Thyroid gland (tissue), 4 donors: Measurements from ENCODE around the gene ZNF577. TPM values are rescaled to one million over a fixed set of nuclear protein-coding genes. Genes with fewer than 3 reads are reported as not detected.

Experiments used
- DNase-seq, 2 donors: peaks; one replicate each; pipeline ENCODE4 v3.0.0-alpha.2; 2019
- H3K27ac ChIP-seq, 3 donors: fragments of 200-600 bp; sonication (generic); 1 replicate in 2 of 3; 2 replicates in 1 of 3; pipeline ENCODE4 v1.5.1; 2016 to 2019; ENCODE audit warnings: mild to moderate bottlenecking in 1 of 3, moderate library complexity in 1 of 3
- H3K27me3 ChIP-seq: fragments of 200-600 bp; sonication (generic); one replicate; pipeline ENCODE4 v1.5.1; 2019
- H3K36me3 ChIP-seq, 2 donors: fragments of 200-600 bp; sonication (generic); one replicate each; pipeline ENCODE4 v1.5.1; 2016 to 2019
- H3K4me1 ChIP-seq, 2 donors: fragments of 200-600 bp; sonication (generic); one replicate each; pipeline ENCODE4 v1.5.1; 2017 to 2019
- H3K4me3 ChIP-seq, 3 donors: fragments of 200-600 bp; sonication (generic); replicated peaks in 1 of 3; 1 replicate in 2 of 3; 2 replicates in 1 of 3; pipeline ENCODE4 v1.5.1; 2016; ENCODE audit warnings: mild to moderate bottlenecking in 1 of 3
- H3K9me3 ChIP-seq: fragments of 200-600 bp; sonication (generic); one replicate; pipeline ENCODE4 v1.5.1; 2017
- POLR2A ChIP-seq, 2 donors: fragments of 450-650 bp; IDR thresholded peaks; one replicate each; pipeline ENCODE4 v1.6.1; 2017; ENCODE audit warnings: antibody characterized with exemption in 2 of 2, mild to moderate bottlenecking in 2 of 2, moderate library complexity in 1 of 2
- WGBS, 2 donors: methylation state at CpG; one replicate each; pipeline ENCODE4 v1.1.5; 2017; 5-methylcytosine and 5-hydroxymethylcytosine counted together
- intact Hi-C: fragments of 100-400 bp; cut with DNase I; formaldehyde crosslinking; loops from one replicate; pipeline ENCODE4 v1.15.1; 2023
- total RNA-seq, 4 donors: library from RNA; depleted of rRNA; stranded (reverse); fragments of >200 nt; gene quantifications; one replicate each; pipeline ENCODE4 v1.2.3, GENCODE V29; 2016
- TF ChIP-seq, protein P1 (sequence below), 6 experiments: fragments of 200-600 bp in 3 of 6; fragments of 450-650 bp in 3 of 6; sonication (generic) in 3 of 6; IDR thresholded peaks; one replicate each; pipeline ENCODE4 v1.5.1; 2016 to 2019; ENCODE audit warnings: antibody characterized with exemption in 6 of 6, mild to moderate bottlenecking in 2 of 6, inconsistent platforms in 1 of 6, moderate library complexity in 1 of 6

The ZNF577 gene
- total RNA-seq, 4 donors from 2014 or later = 20.8 to 34.9 (median 22.2) TPM

DNA sequence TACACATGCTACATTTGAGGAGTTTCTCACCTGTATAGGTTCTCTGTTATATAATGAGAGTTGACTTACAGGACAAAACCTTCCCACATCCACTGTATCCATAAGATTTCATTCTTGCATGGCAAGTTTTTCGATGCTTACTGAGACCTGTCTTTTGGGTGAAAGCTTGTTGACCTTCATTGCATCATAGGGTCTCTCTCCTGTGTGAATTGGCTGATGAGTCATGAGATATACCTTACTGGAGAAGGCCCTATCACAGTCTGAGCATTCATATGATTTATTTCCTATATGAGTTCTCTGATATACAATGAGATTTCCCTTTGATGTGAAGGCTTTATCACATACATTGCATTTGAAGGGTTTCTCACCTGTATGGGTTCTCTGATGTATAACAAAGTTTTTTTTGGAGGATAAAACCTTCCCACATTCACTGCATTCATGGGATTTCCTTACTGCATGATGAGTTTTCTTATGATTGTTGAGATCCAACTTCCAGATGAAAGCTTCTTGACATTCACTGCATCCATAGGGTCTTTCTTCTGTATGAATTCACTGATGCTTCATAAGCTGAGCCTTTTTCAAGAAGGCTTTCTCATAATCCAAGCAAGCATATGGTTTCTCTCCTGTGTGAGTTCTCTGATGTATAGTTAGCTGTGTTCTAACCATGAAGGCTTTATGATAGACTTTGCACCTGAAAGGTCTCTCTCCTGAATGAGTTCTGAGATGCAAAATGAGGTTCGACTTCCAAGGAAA, 25.7 kb downstream of the ZNF577 start:
- no peak overlapping the region for H3K4me3 ChIP-seq
- H3K36me3 ChIP-seq = peaks cover 0 to 4% of the 10 kb centered on the region in 2 donors
- intact Hi-C loops = loop anchor here (10.0 kb wide), 1 partner anchor 613 kb away; no protein-coding TSS in a partner anchor
- no peaks in the 10 kb centered on the region for H3K4me1 ChIP-seq
- TF ChIP-seq POLR2A (IDR thresholded peaks at IDR 0.05) = no peak
- TF ChIP-seq, protein P1, sequence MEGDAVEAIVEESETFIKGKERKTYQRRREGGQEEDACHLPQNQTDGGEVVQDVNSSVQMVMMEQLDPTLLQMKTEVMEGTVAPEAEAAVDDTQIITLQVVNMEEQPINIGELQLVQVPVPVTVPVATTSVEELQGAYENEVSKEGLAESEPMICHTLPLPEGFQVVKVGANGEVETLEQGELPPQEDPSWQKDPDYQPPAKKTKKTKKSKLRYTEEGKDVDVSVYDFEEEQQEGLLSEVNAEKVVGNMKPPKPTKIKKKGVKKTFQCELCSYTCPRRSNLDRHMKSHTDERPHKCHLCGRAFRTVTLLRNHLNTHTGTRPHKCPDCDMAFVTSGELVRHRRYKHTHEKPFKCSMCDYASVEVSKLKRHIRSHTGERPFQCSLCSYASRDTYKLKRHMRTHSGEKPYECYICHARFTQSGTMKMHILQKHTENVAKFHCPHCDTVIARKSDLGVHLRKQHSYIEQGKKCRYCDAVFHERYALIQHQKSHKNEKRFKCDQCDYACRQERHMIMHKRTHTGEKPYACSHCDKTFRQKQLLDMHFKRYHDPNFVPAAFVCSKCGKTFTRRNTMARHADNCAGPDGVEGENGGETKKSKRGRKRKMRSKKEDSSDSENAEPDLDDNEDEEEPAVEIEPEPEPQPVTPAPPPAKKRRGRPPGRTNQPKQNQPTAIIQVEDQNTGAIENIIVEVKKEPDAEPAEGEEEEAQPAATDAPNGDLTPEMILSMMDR (IDR thresholded peaks at IDR 0.05) = no peak
- H3K9me3 ChIP-seq = peaks cover 12% of the 10 kb centered on the region
- H3K27ac ChIP-seq = no peak overlapping the region
- 93 to 100% methylated on average over 2 of the region's 2 CpGs for WGBS, 2 donors
- H3K27me3 ChIP-seq = no peaks in the 10 kb centered on the region
- no peak for DNase-seq

DNA sequence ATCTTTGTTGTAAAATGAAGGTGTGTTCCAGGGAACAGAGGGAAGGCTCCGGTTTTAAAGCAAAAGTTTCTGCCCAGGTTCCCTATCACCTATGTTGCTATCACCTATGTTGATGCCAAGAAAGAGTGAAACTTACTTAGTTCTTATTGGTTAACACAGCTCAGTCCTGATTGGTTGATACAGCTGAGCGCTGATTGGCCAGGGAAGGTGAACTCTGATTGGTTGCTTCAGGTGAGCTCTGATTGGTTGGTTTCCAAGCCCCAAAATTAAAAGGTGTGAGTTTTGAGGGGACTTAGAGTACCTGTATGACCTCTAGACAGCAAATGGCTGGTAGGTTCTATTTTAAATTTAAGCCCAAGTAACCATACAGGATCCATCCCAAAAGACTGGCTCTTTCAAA, 50.6 kb downstream of the ZNF577 start:
- TF ChIP-seq, protein P1 (IDR thresholded peaks at IDR 0.05) = no peak
- TF ChIP-seq POLR2A (IDR thresholded peaks at IDR 0.05) = no peak
- H3K27me3 ChIP-seq = no peaks in the 10 kb centered on the region
- DNase-seq = no peak
- WGBS, 2 donors = 90 to 98% methylated on average over 2 of the region's 2 CpGs
- no peak overlapping the region for H3K4me3 ChIP-seq
- H3K36me3 ChIP-seq = no peaks in the 10 kb centered on the region
- intact Hi-C loops = no loop called here
- no peaks in the 10 kb centered on the region for H3K9me3 ChIP-seq
- no peak overlapping the region for H3K27ac ChIP-seq
- H3K4me1 ChIP-seq = no peaks in the 10 kb centered on the region

DNA sequence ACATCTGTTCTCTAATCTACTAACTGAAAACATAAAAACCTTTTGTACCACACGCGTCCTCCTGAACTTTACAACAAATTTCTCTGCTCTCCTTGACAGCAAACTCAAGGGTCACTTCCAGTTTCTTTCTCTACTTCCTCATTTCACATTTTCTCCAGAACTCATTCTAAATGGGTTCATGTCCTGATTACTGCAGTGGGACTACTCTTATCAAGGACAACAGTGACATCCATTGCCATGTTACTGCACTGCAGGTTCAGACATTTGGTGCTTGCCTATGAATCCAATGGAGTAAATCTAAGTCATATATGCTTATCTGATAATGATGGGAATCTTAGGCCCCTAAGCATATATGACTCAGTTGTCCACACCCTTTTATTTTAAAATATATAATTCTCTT, 57.5 kb downstream of the ZNF577 start:
- H3K27ac ChIP-seq = no peak overlapping the region
- DNase-seq = no peak
- H3K4me3 ChIP-seq = no peak overlapping the region
- no peaks in the 10 kb centered on the region for H3K4me1 ChIP-seq
- no peaks in the 10 kb centered on the region for H3K27me3 ChIP-seq
- intact Hi-C loops = no loop called here
- H3K9me3 ChIP-seq = no peaks in the 10 kb centered on the region
- 79 to 83% methylated on average over 2 of the region's 2 CpGs for WGBS, 2 donors
- TF ChIP-seq, protein P1 (IDR thresholded peaks at IDR 0.05) = no peak
- TF ChIP-seq POLR2A (IDR thresholded peaks at IDR 0.05) = no peak
- no peaks in the 10 kb centered on the region for H3K36me3 ChIP-seq

DNA sequence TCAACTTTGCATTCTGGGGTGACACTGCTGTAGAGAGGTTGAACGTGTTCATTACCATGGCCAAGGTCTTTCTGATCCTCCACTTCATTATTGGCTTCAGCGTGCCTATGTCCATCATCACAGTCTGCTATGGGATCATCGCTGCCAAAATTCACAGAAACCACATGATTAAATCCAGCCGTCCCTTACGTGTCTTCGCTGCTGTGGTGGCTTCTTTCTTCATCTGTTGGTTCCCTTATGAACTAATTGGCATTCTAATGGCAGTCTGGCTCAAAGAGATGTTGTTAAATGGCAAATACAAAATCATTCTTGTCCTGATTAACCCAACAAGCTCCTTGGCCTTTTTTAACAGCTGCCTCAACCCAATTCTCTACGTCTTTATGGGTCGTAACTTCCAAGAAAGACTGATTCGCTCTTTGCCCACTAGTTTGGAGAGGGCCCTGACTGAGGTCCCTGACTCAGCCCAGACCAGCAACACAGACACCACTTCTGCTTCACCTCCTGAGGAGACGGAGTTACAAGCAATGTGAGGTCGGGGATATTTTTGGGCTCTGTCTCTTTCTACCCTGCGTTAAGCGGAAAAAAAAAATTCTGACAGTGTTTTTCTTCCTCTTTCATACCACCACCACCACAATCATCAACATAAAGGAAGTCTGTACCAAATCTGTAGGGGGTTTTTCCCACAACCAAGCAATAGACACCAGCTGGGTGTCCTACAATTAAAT, 63.3 kb downstream of the ZNF577 start:
- intact Hi-C loops = no loop called here
- Histone ChIP-seq H3K4me3 (no peak overlapping the region), H3K27me3 (no peaks in the 10 kb centered on the region), H3K4me1 (no peaks in the 10 kb centered on the region), H3K27ac (no peak overlapping the region), H3K9me3 (no peaks in the 10 kb centered on the region), H3K36me3 (no peaks in the 10 kb centered on the region)
- 91 to 94% methylated on average over 13 of the region's 13 CpGs for WGBS, 2 donors
- TF ChIP-seq POLR2A (IDR thresholded peaks at IDR 0.05) = no peak
- TF ChIP-seq, protein P1 (IDR thresholded peaks at IDR 0.05) = no peak
- DNase-seq = no peak

DNA sequence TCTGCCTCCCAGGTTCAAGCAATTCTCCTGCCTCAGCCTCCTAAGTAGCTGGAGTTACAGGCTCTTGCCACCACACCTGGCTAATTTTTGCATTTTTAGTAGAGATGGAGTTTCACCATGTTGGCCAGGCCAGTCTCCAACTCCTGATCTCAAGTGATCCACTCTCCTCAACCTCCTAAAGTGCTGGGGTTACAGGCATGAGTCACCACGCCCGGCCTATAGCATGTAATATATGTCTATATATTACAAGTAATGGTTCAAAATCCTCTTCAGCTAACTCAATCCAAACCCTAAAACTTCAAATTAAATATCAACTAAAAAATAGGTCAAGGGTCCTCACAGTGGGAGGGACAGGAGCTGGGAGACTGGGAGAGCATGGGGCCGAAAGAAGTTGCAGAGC, 64.8 kb downstream of the ZNF577 start:
- no peaks in the 10 kb centered on the region for H3K36me3 ChIP-seq
- TF ChIP-seq, protein P1 (IDR thresholded peaks at IDR 0.05) = no peak
- TF ChIP-seq POLR2A (IDR thresholded peaks at IDR 0.05) = no peak
- H3K4me1 ChIP-seq = no peaks in the 10 kb centered on the region
- H3K4me3 ChIP-seq = no peak overlapping the region
- WGBS, 2 donors = 90 to 98% methylated on average over 3 of the region's 3 CpGs
- no peaks in the 10 kb centered on the region for H3K27me3 ChIP-seq
- no peak for DNase-seq
- no peak overlapping the region for H3K27ac ChIP-seq
- intact Hi-C loops = no loop called here
- no peaks in the 10 kb centered on the region for H3K9me3 ChIP-seq
